BJ (cell line): ENCODE results near the gene UBE2H. TPM values are rescaled to one million over a fixed set of nuclear protein-coding genes. Genes with fewer than 3 reads are reported as not detected.

Experiments used
- CTCF ChIA-PET: fragments of 350-600 bp; formaldehyde crosslinking; extraction: SDS; loops from one replicate; lab custom pipeline; 2021; ENCODE audit warnings: antibody characterized with exemption, inconsistent platforms; lab: Yijun Ruan, JAX
- POLR2A ChIA-PET: fragments of 300-600 bp; sonication (Branson Sonifier 250); formaldehyde crosslinking; extraction: SDS; loops from one replicate; lab custom pipeline; 2021; ENCODE audit warnings: antibody characterized with exemption; lab: Charles Lee
- DNase-seq: peaks from one replicate; pipeline ENCODE4 v3.0.0-alpha.2; 2011; ENCODE audit warnings: low read depth
- H3K27me3 ChIP-seq: 2 replicates; pipeline ENCODE4 v1.6.0; 2011; ENCODE audit warnings: low read length; ENCODE audit not compliant: control insufficient read depth, insufficient read depth
- H3K36me3 ChIP-seq: 2 replicates; pipeline ENCODE4 v1.5.1; 2011; ENCODE audit warnings: low read length; ENCODE audit not compliant: control insufficient read depth, insufficient read depth
- H3K4me3 ChIP-seq: 2 replicates; pipeline ENCODE4 v1.5.1; 2011; ENCODE audit warnings: low read depth, mild to moderate bottlenecking, control low read depth, low read length
- polyA plus RNA-seq: library from polyadenylated mRNA; depleted of rRNA; stranded (reverse); fragments of >200 nt; gene quantifications from 2 replicates; pipeline ENCODE4 v1.2.3, GENCODE V29; 2011
- TF ChIP-seq, protein P1 (sequence below): IDR thresholded peaks from 2 replicates; pipeline ENCODE4 v1.5.1; 2011; ENCODE audit warnings: low read depth, mild to moderate bottlenecking, control low read depth, inconsistent platforms, low read length, moderate library complexity; ENCODE audit not compliant: insufficient read depth

The UBE2H gene
- polyA plus RNA-seq, 1 experiment = 37.0 TPM

DNA sequence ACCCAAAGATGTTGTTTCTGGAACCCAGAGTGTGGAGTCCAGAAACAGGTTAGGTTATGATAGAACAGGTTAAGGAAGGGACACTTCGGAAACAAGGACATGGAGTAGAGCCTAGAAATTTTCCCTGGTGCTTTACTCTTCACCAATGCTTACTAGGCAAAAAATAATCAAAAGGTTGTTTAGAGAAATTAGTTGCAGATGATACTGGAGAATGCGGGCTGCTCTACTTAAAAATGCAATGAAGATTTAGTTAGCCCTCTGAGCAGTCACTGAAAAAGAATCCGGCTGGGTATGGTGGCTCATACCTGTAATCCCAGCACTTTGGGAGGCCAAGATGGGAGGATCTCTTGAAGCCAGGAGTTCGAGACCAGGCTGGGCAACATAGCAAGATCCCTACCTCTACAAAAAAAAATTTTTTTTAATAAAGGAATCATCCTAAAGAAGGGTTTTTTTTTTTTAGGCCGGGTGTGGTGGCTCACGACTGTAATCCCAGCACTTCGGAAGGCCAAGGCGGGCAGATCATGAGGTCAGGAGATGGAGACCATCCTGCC lies 3.3 kb upstream of the UBE2H start:
- DNase-seq = no peak
- Histone ChIP-seq H3K27me3 (no peaks in the 10 kb centered on the region), H3K4me3 (no peak overlapping the region), H3K36me3 (no peaks in the 10 kb centered on the region)
- ChIA-PET CTCF (interaction anchor here (0.6 to 1.0 kb wide), 2 partner anchors 127 to 743 kb away, joined by 3 read pairs; no protein-coding TSS in a partner anchor), POLR2A (no interaction called here)
- TF ChIP-seq, protein P1, sequence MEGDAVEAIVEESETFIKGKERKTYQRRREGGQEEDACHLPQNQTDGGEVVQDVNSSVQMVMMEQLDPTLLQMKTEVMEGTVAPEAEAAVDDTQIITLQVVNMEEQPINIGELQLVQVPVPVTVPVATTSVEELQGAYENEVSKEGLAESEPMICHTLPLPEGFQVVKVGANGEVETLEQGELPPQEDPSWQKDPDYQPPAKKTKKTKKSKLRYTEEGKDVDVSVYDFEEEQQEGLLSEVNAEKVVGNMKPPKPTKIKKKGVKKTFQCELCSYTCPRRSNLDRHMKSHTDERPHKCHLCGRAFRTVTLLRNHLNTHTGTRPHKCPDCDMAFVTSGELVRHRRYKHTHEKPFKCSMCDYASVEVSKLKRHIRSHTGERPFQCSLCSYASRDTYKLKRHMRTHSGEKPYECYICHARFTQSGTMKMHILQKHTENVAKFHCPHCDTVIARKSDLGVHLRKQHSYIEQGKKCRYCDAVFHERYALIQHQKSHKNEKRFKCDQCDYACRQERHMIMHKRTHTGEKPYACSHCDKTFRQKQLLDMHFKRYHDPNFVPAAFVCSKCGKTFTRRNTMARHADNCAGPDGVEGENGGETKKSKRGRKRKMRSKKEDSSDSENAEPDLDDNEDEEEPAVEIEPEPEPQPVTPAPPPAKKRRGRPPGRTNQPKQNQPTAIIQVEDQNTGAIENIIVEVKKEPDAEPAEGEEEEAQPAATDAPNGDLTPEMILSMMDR = no peak

DNA sequence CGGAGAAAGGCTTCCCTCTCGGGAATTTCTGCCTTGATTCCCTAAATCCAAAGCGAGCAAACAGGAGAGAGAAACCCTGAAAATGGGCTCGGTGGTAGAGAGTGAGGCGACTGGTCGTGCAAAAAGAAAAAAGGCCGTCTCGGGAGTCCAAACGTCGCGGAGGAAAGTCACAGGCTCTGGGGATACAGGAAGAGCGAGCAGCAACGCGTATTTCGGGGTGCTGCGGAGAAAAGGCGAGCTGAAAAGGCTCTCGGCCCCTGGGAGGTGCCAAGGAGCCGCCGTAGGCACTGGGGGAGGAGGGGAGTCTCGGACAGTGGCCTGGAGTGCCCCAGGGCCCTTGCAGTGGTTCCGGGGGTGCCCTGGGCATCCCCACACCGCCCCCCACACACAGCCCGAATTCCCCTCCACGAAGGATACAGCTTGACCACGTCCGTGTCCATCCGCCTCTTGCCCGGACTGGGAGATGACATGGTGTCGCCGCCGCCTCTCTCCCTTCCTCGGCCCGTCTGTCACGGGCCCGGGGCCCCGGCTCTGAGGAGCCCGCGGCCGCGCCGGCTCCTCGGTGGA lies 591 bp downstream of the UBE2H start:
- ChIA-PET CTCF (interaction anchor here (0.5 to 1.7 kb wide), 6 partner anchors 10 to 247 kb away, joined by 3 to 10 read pairs (median 6); no protein-coding TSS in a partner anchor), POLR2A (interaction anchor here (0.6 kb wide), 1 partner anchor 16 kb away, joined by 4 read pairs; no protein-coding TSS in a partner anchor)
- no peaks in the 10 kb centered on the region for H3K27me3 ChIP-seq
- H3K4me3 ChIP-seq = peak overlapping the region; percentile 82
- TF ChIP-seq, protein P1 = no peak
- no peak for DNase-seq
- no peaks in the 10 kb centered on the region for H3K36me3 ChIP-seq

DNA sequence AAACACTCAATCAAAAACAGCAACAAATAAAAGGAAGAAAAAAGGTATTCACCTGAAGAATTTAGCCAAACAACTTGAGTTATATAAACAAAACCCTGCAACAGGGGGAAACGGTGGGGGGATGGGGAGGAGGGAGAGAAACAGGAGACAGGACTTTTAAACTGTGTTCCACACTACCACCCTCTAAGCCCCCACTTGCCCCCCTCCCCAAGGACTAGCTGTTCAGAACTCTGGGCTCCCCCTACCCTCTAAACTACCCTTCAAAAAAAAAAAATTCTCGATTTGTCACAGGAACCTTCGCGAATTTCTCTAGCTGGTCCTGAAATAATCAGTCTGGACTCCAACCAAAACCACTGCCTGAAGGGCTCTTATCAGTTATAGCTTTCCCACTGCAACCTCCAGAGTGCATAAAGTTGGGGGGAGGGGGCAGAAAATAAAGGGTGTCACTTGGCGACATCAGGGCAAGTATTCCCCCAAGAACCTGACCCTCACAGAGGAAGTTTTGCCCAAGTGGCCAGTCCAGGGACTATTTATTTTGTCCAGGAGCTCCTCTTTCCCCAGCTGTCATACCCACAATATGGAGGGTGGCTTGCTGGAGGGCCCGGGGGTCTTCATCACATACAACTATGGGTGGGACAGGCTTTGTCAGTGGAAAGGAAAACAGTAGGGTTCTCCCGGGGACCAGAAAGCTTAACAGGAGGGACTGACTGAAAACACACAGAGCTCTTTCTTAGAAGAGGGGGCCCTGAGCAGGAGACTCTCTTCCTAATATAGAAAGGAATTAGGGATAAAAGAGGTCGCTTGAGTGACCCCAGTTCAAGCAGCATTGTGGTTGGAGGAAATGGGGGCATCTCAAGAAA lies 1.3 kb downstream of the UBE2H start:
- CTCF ChIA-PET = interaction anchor here (0.5 to 1.7 kb wide), 7 partner anchors 9 to 727 kb away, joined by 3 to 10 read pairs (median 4); partner anchors contain the start of gene AHCYL2
- H3K4me3 ChIP-seq = peak overlapping the region; percentile 82
- H3K27me3 ChIP-seq = no peaks in the 10 kb centered on the region
- POLR2A ChIA-PET = interaction anchor here (0.6 kb wide), 1 partner anchor 17 kb away, joined by 4 read pairs; no protein-coding TSS in a partner anchor
- TF ChIP-seq, protein P1 = no peak
- DNase-seq = no peak
- H3K36me3 ChIP-seq = no peaks in the 10 kb centered on the region

- TF ChIP-seq, protein P1 = no peak
- no peaks in the 10 kb centered on the region for H3K36me3 ChIP-seq
- DNase-seq = no peak
- no peaks in the 10 kb centered on the region for H3K27me3 ChIP-seq
- ChIA-PET POLR2A (no interaction called here), CTCF (interaction anchor here (0.5 to 1.7 kb wide), 6 partner anchors 23 to 726 kb away, joined by 3 to 10 read pairs (median 6); partner anchors contain the start of gene AHCYL2)
- peak overlapping the region; percentile 82 for H3K4me3 ChIP-seq
These were observed 1.9 kb downstream of the UBE2H start for GRCh38 chr7:129950933-129951225.
